Measurements from ENCODE around the gene MAGI1.

GRCh38 chr3:66023229-66023628, 15.5 kb downstream of the MAGI1 start:
- TF ChIP-seq ZSCAN18 (CRISPR knock-in tag; IDR thresholded peaks at IDR 0.05): no peak
- TF ChIP-seq AFF4 (CRISPR knock-in tag; IDR thresholded peaks at IDR 0.05; ENCODE audit: borderline replicate concordance): no peak
- TF ChIP-seq ZNF512 (CRISPR knock-in tag; IDR thresholded peaks at IDR 0.05; ENCODE audit: borderline replicate concordance): no peak
- no peak for TF ChIP-seq GABPB1 (CRISPR knock-in tag; IDR thresholded peaks at IDR 0.05)
- no peak for TF ChIP-seq ZNF138 (CRISPR knock-in tag; conservative IDR thresholded peaks at IDR 0.05)
- TF ChIP-seq NFYB (CRISPR knock-in tag; conservative IDR thresholded peaks at IDR 0.05; ENCODE audit: low read depth): no peak
- TF ChIP-seq CTCF (IDR thresholded peaks at IDR 0.05): no peak

Measured in WTC11 (cell line).